Fibroblast of villous mesenchyme (primary cell): ENCODE data around the gene HTRA1. TPM values are rescaled to one million over a fixed set of nuclear protein-coding genes. Genes with fewer than 3 reads are reported as not detected.

Experiments
- DNase-seq: peaks from one replicate; pipeline ENCODE4 v3.0.0-alpha.2; 2010; ENCODE audit warnings: low read depth
- H3K4me3 ChIP-seq: 2 replicates; pipeline ENCODE4 v1.5.1; 2011; ENCODE audit warnings: low read depth, mild to moderate bottlenecking, low read length
- total RNA-seq: library from RNA; depleted of rRNA; stranded (reverse); fragments of >200 nt; gene quantifications from 2 replicates; pipeline ENCODE4 v1.2.3, GENCODE V29; 2012
- TF ChIP-seq, protein P1 (sequence below): IDR thresholded peaks from 2 replicates; pipeline ENCODE4 v1.5.1; 2012; ENCODE audit warnings: low read depth, mild to moderate bottlenecking, low read length; ENCODE audit not compliant: insufficient read depth

The HTRA1 gene
- total RNA-seq, 1 donor, result 88.9 TPM

DNA sequence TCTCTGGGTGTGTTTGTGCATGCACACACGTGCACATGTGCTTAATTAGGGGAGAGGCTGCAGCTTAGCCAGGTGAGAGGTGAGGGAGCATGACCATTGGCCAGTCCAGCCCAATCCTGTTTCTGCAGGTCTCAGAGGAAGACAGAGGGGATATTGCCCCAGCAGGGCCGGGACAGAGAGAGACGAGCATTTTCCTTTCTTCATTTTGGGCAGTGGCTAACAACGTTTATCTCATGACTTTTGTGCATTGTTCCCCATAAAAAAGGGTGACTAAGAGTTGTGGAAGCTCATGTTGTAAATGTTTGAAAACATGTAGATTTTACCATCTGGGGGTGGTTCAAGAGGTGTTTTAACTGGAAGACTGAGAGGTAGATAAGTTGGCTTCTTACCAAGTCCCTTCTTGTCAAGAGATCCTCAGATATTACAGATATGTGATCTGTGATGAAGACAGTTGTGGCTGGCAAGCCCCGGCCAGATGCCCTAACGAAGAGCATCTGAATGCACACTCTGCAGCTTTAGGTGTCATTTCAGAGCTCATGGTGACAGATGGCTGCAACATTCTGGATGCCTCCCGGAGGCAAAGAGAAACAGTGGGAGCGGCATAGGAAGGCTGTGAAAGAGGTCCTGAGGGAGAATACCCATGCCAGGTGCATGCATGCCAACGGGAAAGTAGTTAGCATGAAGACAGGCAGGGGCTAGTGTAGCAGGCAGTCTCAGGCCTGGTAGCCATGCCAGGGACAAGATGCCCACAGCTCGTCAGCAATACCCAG is 82.5 kb downstream of the HTRA1 start:
- no peak overlapping the region for H3K4me3 ChIP-seq
- TF ChIP-seq, protein P1, sequence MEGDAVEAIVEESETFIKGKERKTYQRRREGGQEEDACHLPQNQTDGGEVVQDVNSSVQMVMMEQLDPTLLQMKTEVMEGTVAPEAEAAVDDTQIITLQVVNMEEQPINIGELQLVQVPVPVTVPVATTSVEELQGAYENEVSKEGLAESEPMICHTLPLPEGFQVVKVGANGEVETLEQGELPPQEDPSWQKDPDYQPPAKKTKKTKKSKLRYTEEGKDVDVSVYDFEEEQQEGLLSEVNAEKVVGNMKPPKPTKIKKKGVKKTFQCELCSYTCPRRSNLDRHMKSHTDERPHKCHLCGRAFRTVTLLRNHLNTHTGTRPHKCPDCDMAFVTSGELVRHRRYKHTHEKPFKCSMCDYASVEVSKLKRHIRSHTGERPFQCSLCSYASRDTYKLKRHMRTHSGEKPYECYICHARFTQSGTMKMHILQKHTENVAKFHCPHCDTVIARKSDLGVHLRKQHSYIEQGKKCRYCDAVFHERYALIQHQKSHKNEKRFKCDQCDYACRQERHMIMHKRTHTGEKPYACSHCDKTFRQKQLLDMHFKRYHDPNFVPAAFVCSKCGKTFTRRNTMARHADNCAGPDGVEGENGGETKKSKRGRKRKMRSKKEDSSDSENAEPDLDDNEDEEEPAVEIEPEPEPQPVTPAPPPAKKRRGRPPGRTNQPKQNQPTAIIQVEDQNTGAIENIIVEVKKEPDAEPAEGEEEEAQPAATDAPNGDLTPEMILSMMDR, result no peak

DNA sequence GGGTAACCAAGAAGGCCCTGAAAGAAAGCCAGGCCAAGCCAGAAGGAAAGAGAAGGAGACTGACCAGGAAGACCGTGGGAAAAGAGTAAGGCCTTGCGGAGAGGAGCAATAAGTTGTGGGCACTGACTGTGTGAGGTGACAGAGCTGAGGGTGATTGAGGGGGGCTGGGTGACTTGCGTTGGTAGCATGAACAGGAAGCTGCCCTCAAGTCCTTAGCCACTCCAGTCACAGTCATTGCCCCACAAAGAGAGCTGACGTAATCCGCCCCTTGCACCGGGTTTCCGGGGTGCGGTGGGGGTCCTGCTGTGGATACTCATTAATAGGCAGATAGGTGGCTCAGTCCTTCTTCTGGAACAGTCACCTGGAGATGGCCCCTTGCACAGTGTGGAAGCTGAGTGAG is 83.1 kb downstream of the HTRA1 start:
- TF ChIP-seq, protein P1, result no peak
- no peak for DNase-seq
- no peak overlapping the region for H3K4me3 ChIP-seq

More for the DNA sequence above, 82.5 kb downstream of the HTRA1 start:
- DNase-seq, result no peak

GRCh38 chr10:122546242-122546641 is 84.9 kb downstream of the HTRA1 start:
- DNase-seq, result no peak
- no peak overlapping the region for H3K4me3 ChIP-seq
- TF ChIP-seq, protein P1, result no peak

DNA sequence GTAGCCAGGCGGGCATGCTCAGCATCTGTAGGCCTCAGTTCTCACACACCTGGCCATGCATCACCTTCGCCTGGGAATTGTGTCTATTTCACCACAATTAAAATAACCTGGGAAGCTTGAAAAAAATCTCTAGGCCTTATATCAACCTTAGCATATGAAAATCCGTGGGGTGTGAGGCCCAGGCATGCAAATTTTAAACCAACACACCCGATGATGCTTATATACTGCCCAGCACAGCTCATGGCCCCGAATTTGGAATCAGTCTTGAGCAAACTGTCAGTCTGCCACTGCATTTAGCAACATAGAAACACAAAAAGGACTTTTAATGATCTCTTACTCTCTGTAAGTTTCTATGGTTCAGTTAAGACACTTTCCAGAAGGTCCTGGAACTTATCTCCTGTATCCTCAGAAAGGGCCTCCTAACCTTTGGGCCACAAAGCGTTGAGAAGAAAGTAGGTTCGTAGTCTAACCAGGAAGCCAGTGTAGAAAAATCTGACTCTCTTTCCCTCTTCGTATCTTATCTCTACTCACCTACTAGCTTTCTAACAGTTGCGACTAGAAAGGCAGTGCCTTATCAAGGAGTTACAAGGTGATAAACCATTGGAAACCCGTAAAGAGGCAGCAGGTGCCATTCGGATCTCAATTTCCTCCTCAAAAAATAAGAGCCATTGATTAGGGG is 87.2 kb downstream of the HTRA1 start:
- TF ChIP-seq, protein P1, result no peak
- no peak overlapping the region for H3K4me3 ChIP-seq
- DNase-seq, result no peak

- no peak overlapping the region for H3K4me3 ChIP-seq
- DNase-seq, result no peak
- TF ChIP-seq, protein P1, result no peak
These were observed 88.3 kb downstream of the HTRA1 start for GRCh38 chr10:122549636-122550035.

- TF ChIP-seq, protein P1, result no peak
- no peak overlapping the region for H3K4me3 ChIP-seq
These were observed 89.1 kb downstream of the HTRA1 start for GRCh38 chr10:122550427-122550826.

More at GRCh38 chr10:122550427-122550826, 89.1 kb downstream of the HTRA1 start:
- DNase-seq, result no peak
